ENCODE data around the gene SYT1. TPM values are rescaled to one million over a fixed set of nuclear protein-coding genes. Genes with fewer than 3 reads are reported as not detected.

The SYT1 gene
- total RNA-seq, 1 experiment from 2014 or later = 80.9 TPM

DNA sequence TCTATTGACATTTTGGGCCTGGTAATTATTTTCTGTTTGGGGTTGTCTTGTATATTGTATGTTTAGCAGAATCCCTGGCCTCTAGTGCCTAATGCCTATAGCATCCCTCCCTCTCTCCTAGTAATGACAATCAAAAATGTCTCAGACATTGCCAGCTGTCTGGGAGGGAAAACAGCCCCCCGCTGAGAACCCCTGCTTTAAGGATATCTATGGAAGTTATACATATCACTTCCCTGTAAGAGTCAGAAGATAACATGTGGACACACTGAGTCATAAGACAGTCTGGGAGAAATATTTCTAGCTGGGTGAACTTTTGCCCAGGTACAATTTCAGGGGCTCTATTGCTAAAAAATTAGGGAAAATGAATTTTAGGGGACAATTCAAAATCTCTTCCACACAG lies 571.2 kb downstream of the SYT1 start:
- Histone ChIP-seq H3K4me1 (ENCODE audit: insufficient read depth, low read length, poor library complexity, severe bottlenecking) (no peaks in the 10 kb centered on the region), H3K27ac (ENCODE audit: low read depth, low read length, poor library complexity, severe bottlenecking) (no peak overlapping the region), H3K36me3 (ENCODE audit: insufficient read depth, low read length, poor library complexity, severe bottlenecking) (no peaks in the 10 kb centered on the region), H3K9me3 (ENCODE audit: low read depth, low read length, poor library complexity, severe bottlenecking) (no peaks in the 10 kb centered on the region), H3K4me3 (ENCODE audit: low read depth, low read length, poor library complexity, severe bottlenecking) (no peak overlapping the region), H3K27me3 (replicated peaks; ENCODE audit: insufficient read depth, low read depth, low read length, poor library complexity) (no peaks in the 10 kb centered on the region)
- TF ChIP-seq, protein P1, sequence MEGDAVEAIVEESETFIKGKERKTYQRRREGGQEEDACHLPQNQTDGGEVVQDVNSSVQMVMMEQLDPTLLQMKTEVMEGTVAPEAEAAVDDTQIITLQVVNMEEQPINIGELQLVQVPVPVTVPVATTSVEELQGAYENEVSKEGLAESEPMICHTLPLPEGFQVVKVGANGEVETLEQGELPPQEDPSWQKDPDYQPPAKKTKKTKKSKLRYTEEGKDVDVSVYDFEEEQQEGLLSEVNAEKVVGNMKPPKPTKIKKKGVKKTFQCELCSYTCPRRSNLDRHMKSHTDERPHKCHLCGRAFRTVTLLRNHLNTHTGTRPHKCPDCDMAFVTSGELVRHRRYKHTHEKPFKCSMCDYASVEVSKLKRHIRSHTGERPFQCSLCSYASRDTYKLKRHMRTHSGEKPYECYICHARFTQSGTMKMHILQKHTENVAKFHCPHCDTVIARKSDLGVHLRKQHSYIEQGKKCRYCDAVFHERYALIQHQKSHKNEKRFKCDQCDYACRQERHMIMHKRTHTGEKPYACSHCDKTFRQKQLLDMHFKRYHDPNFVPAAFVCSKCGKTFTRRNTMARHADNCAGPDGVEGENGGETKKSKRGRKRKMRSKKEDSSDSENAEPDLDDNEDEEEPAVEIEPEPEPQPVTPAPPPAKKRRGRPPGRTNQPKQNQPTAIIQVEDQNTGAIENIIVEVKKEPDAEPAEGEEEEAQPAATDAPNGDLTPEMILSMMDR (conservative IDR thresholded peaks at IDR 0.05; ENCODE audit: low read depth, low read length) = no peak
- no peak for TF ChIP-seq EZH2 (IDR thresholded peaks at IDR 0.05; ENCODE audit: borderline replicate concordance, low read depth, low read length, poor library complexity, severe bottlenecking)
- no peak for DNase-seq (ENCODE audit: low spot score)
- intact Hi-C loops (cut with micrococcal nuclease; ENCODE audit: unreplicated experiment) = no loop called here
- CTCF ChIA-PET = no interaction called here
- POLR2A ChIA-PET (ENCODE audit: low non-redundant PET) = no interaction called here
- no TSS peak for BruUV-seq (replicated peaks)

DNA sequence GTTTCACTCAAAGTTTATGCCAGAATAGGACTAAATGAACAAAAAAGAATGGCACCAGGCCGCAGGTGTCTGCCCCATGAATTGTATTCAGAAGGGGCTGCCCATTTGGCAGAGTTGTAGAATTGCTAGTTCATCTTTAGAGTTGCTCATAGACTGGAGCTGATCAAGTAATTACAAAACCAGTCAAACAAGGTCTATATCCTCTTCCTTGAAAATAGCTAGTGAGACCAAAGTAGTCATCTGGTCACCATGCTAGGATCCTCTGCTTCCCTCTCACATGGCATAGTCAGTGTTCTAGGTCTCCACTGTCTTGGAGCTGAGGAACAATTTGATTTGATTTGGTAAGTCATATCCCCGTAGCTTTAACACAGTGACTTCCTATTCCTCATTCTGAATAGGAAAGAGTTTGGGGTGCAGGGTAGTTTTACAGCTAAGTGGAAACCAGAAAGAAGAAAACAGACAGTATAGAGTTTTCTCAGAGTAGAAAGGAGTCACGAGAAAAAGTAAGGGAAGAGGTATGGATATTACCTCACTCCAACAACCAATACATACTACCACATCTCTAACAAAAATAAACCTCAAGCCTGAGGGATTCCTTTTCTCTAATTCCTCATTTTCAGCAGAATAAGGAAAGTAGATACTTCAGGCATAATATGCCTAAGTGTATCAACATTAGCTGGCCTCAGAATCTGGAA lies 574.1 kb downstream of the SYT1 start:
- no peak for DNase-seq (ENCODE audit: low spot score)
- POLR2A ChIA-PET (ENCODE audit: low non-redundant PET) = no interaction called here
- H3K4me3 ChIP-seq (ENCODE audit: low read depth, low read length, poor library complexity, severe bottlenecking) = no peak overlapping the region
- TF ChIP-seq, protein P1 (conservative IDR thresholded peaks at IDR 0.05; ENCODE audit: low read depth, low read length) = no peak
- TF ChIP-seq EZH2 (IDR thresholded peaks at IDR 0.05; ENCODE audit: borderline replicate concordance, low read depth, low read length, poor library complexity, severe bottlenecking) = no peak
- no peaks in the 10 kb centered on the region for H3K36me3 ChIP-seq (ENCODE audit: insufficient read depth, low read length, poor library complexity, severe bottlenecking)
- intact Hi-C loops (cut with micrococcal nuclease; ENCODE audit: unreplicated experiment) = no loop called here
- BruUV-seq (replicated peaks) = no TSS peak
- H3K9me3 ChIP-seq (ENCODE audit: low read depth, low read length, poor library complexity, severe bottlenecking) = no peaks in the 10 kb centered on the region
- CTCF ChIA-PET = no interaction called here
- peaks cover 6% of the 10 kb centered on the region for H3K4me1 ChIP-seq (ENCODE audit: insufficient read depth, low read length, poor library complexity, severe bottlenecking)
- no peak overlapping the region for H3K27ac ChIP-seq (ENCODE audit: low read depth, low read length, poor library complexity, severe bottlenecking)
- H3K27me3 ChIP-seq (replicated peaks; ENCODE audit: insufficient read depth, low read depth, low read length, poor library complexity) = no peaks in the 10 kb centered on the region

GRCh38 chr12:79439175-79439825 lies 574.7 kb downstream of the SYT1 start:
- no peaks in the 10 kb centered on the region for H3K27me3 ChIP-seq (replicated peaks; ENCODE audit: insufficient read depth, low read depth, low read length, poor library complexity)
- H3K4me1 ChIP-seq (ENCODE audit: insufficient read depth, low read length, poor library complexity, severe bottlenecking) = peaks cover 6% of the 10 kb centered on the region
- no peak for TF ChIP-seq EZH2 (IDR thresholded peaks at IDR 0.05; ENCODE audit: borderline replicate concordance, low read depth, low read length, poor library complexity, severe bottlenecking)
- TF ChIP-seq, protein P1 (conservative IDR thresholded peaks at IDR 0.05; ENCODE audit: low read depth, low read length) = no peak
- ChIA-PET POLR2A (ENCODE audit: low non-redundant PET) (no interaction called here), CTCF (no interaction called here)
- no peaks in the 10 kb centered on the region for H3K9me3 ChIP-seq (ENCODE audit: low read depth, low read length, poor library complexity, severe bottlenecking)
- intact Hi-C loops (cut with micrococcal nuclease; ENCODE audit: unreplicated experiment) = no loop called here
- DNase-seq (ENCODE audit: low spot score) = no peak
- H3K27ac ChIP-seq (ENCODE audit: low read depth, low read length, poor library complexity, severe bottlenecking) = no peak overlapping the region
- BruUV-seq (replicated peaks) = no TSS peak
- peaks cover 4% of the 10 kb centered on the region for H3K36me3 ChIP-seq (ENCODE audit: insufficient read depth, low read length, poor library complexity, severe bottlenecking)
- H3K4me3 ChIP-seq (ENCODE audit: low read depth, low read length, poor library complexity, severe bottlenecking) = no peak overlapping the region

Measured in A673 (cell line).